SW480 (cell line): ENCODE results near the gene GLIPR1.
"Not testable (repeated sequence)": the region's sequence is repeated elsewhere in the genome, so short reads cannot be mapped to it uniquely, and the experiment has no call there.

Experiments
- DNase-seq: peaks from one replicate; pipeline ENCODE4 v3.0.0-alpha.2; 2016; ENCODE audit warnings: low spot score

GLIPR1 gene

GRCh38 chr12:75480469-75480949, at the start of gene GLIPR1:
Gene GLIPR1, plus strand, starts transcription at chr12:75480755. Its CDS starts 126 bp downstream, at chr12:75480881.
- no peak for DNase-seq

DNA sequence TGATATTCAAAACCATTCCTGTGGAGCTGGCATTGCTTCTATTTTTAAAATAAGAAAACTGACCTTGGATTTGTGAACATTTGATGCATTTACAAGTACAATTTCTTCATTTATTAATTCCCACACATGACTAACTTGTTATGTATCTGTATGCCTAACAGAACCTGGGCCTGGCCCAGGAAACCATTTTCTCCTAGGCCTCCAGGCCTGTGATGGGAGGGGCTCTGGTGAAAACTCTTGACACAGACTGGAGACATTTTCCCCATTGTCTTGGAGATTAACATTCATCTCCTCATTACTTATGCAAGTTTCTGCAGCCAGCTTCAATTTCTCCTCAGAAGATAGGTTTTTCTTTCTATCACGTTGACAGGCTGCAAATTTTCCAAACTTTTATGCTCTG, 47.6 kb upstream of the GLIPR1 start:
- DNase-seq, result no peak

DNA sequence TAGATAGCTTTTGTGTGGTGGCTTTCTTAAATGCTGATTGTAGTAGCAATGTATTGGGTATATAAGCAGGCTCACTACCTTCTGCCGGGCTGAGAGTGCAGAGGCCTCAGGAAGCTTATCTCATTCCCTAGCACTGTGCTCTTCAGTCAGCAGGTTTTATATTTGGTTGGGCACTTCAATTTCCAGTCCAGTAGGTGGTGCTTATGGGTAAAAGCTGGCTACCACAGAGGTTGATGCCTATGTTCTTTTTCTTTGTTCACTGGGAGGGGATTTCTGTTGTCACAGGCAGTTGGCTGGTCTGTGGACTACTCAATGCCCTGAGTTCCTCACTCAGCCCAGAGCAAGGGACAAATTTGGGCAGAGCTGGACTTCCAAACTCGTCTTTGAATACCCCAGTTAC, 43.0 kb upstream of the GLIPR1 start:
- DNase-seq, result no peak

DNA sequence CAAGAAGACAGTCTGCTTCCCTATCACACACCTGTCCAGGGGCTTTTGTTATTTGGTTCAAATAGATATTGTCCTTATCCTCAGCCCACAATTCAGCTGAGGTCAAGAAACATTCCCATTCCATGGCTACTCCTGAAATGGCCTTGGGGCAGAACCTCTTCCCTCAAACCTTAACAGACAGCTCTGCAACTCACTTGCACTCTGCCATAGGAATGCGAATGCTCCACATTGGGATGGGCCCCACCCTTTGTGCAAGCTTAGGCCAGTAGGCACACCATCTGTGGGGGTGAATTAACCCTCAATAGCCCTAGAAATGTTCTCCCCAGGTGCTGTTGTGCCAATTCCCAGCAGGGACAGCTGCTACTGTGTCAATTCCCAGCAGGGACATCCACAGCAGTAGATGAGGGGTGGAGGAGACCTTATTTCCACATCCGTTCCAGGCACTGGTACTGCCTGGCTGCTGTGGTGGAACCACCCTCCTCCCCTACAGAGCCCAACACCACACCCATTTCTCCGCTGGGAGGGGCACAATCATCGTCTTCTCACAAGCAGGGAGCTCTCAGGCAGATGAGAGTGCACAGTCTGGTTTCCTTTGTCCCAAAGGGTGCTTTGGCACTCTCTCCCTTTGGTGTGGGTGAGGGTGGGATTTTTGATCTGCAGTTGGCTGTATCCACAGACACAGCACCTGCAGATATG, 42.3 kb upstream of the GLIPR1 start:
- no peak for DNase-seq

DNA sequence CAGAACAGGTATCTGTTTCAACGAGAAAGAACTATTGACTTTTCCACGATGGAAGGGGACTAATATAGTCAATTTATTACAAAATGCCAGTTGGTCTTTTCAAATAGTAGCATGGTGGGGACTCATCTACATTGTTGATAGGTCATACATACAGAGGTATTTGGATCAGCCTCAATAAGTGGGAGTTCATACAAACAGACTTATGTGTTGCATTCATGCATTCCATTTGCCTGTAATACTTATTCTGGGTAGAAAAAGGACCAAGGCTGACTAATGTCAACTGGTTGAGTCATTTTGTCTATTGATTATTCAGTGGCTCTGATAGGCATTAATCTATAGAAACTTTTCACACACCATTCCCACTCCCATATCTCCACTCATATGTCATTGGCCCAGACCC, 41.5 kb upstream of the GLIPR1 start:
- DNase-seq, result no peak

GRCh38 chr12:75439930-75440329, 40.6 kb upstream of the GLIPR1 start:
- no peak for DNase-seq

DNA sequence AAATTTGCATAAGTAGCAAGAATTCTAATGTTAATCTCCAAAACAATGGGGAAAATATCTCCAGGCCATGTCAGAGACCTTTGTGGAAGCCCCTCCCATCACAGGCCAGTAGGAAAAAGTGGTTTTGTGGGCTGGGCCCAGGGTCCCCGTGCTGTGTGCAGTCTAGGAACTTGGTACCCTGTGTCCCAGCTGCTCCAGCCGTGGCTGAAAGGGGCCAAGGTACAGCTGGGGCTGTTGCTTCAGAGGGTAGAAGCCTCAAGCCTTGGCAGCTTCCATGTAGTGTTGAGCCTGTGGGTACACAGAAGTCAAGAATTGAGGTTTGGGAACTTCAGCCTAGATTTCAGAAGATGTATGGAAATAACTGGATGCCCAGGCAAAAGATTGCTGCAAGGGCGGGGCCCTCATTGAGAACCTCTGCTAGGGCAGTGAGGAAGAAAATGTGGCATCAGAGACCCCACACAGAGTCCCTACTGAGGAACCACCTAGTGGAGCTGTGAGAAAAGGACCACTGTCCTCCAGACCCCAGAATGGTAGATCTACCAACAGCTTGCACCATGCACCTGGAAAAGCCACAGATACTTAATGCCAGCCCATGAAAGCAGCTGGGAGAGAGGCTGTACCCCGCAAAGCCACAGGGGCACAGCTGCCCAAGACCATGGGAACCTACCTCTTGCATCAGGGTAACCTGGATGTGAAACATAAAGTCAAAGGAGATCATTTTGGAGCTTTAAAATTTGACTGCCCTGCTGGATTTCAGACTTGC, 38.7 kb upstream of the GLIPR1 start:
- not testable (repeated sequence) for DNase-seq

- not testable (repeated sequence) for DNase-seq
Observed at GRCh38 chr12:75442454-75442853, 38.1 kb upstream of the GLIPR1 start.

- no peak for DNase-seq
Observed at GRCh38 chr12:75443709-75444108, 36.8 kb upstream of the GLIPR1 start.

GRCh38 chr12:75444429-75445136, 36.0 kb upstream of the GLIPR1 start:
- DNase-seq, result no peak

- not testable (repeated sequence) for DNase-seq
Observed at GRCh38 chr12:75445137-75445507, 35.4 kb upstream of the GLIPR1 start.

DNA sequence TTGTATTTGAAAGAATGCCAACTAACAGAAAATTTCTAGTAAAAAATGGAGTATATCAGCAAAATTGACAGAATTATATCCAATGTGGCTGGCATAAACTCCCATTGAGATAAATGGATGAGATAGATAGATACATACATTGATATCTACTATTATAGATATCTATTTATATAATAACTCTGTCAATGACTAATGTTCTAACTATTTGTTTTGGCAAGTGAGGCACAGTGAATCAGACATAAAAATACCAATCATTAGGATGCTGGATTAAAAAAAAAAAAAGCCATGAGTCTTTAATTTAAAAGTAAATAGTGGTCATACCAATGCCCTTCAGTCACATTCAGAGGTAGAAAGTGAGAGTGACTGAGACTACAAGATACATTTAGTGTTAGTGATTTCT, 33.7 kb upstream of the GLIPR1 start:
- no peak for DNase-seq

DNA sequence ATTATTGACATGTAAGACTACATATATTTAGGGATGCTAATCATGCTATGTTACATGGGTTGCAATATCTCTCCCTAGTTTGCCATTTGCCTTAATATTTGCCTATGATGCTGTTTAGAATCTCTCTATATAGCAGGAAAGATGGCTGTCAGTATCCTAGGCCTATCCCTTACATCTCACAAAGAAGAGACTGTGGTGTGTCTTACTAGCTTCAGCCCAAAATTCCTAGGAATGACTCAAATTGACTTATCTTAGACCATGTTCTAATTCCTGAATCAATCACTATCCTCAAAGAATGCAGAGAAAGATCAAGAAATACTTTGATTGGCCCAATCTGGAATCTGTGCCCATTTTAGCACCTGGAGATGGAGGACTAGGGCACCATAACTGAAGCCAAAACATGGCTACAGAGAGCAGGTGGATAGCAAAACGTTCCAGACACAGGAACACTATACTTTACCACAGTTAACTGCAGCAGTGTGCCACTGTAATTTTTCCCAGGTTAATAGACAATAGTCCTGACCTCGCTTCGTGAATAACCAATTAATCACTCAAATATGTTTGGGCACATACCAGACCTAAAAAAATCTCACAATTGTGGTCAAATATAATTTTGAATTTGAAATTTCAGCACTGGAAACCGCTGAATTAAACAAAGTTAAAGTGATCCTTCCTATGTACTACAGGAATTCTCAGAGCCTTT, 32.7 kb upstream of the GLIPR1 start:
- DNase-seq, result no peak

- DNase-seq, result no peak
Observed at GRCh38 chr12:75452675-75453330, 27.8 kb upstream of the GLIPR1 start.

DNA sequence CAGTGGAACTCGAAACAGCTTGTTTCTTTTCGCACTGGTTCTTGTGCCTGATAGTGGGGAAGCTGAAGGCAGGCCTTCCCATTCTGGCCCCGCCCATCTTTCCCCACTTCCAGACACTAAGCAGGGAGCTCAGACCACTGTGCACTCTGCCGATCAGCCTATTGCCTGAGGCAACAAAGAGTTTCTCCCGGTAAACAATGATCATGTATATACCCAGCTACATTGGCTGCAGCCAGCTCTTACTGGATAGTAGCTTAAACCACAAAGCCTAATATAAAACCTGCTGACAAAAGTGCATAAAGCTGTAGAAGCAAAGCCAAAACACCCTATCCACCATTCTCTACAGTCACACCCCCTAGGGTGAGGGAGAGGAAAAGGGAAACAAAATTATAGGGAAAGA, 24.7 kb upstream of the GLIPR1 start:
- DNase-seq, result no peak

DNA sequence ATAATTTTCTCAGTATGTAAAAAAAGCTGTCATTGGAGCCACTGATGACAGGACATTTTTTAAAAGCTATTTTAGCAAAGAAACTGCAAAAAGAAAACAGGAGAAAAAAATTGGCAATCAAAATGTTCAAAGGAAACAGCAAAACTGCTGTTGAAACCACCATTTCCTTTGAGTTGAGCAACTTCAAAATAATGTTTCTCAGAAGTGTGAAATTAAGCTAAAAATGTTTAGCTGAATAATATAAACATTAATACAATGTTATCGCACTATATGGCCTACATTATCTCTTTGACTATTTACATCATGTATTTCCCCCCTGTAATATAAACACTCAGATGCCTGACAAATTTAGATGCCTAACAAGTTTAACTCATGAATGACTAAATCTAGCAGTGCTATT, 23.4 kb upstream of the GLIPR1 start:
- DNase-seq, result no peak

DNA sequence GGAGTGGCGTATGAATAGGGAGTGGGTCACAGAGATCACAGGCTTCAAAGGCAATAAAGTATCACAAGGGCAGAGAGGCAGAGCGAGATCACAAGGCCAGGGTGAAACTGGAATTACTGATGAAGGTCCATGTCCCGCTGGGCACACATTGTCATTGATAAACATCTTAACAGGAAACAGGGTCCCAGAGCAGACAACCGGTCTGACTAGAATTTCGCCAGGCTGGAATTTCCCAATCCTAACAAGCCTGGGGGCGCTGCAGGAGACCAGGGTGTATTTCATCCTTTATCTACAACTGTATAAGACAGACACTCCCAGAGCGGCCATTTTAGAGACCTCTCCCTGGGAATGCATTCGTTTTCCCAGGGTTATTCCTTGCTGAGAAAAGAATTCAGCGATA, 22.7 kb upstream of the GLIPR1 start:
- not testable (repeated sequence) for DNase-seq

GRCh38 chr12:75459755-75460154, 20.8 kb upstream of the GLIPR1 start:
- DNase-seq, result no peak

DNA sequence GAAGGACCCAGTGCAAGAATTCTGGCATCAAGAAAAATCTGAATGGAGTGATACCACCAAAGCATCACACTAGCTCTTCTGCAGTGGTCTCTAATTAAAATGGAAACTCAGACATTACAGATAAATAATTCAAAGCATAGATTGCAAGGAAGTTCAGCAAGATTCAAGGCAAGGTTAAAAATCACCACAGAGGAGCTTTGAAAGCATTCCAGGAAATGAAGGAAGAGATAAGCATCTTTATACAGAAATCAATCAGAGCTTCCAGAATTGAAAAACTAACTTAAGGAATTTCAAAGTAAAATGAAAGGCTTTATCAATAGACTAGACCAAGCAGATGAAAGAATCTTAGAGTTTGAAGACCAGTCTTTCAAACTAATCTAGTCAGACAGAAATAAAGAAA, 20.4 kb upstream of the GLIPR1 start:
- no peak for DNase-seq

DNA sequence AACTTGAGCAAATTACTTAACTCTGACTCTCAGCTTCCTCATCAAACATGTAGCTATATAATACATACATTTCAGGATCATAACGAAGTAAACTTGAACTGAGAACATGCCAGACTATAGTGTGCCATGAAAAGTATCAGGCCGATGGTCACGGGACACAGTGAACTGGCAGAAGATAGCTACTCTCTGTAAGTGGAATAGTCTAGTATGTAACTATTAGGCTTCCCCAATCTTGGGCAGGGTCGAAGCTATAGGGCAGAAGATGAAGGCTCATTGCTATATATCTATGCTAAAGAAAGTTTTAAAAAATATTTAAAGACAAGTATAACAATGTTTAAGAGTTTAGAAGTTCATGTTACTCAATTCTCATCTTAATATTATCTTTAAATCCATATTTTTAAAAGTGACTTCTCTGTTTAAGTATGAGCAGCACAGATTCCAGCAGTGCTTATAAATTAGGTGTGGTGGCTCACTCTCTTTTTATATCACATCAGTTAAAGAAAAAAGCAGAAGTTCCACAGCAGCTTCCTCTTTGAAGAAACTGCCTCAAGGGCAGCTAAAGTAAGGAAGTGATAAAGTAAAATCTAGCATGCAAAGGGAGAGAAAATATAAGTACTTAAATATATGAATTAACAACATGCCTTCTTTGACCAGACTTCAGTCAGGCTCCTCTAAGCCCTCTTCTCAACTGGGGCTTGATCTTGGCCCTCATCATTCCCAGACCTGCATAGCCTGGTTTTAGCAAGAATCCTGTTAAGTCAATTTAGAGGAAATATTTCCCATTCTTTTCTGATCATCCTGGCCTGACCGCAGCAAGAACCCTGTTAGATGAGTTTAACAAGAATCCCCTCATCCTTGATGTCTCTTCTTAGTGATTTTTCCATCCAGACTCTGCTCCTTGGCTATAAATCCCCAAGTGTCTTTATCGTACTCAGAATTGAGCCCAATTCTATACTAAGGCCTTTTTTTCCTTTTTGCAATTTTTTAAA, 8.4 kb upstream of the GLIPR1 start:
- no peak for DNase-seq

DNA sequence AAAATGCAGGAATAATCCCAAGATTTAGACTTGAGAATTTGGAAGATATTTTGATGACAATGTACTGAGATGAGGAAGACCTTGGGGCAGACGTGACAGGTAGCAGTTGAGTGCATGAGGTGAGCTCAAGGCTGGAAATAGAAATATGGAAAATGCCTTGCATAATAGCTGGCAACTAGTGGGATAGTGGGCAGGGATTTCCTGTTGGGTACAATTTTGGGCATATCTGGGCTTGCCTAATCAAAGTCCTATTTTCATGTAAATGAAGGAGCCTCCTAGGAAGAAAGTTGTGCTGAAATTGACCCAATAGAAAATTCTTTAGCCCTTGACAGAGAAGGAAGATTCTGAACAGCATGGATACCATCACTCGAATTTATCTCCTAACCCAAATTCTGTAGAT, 6.4 kb upstream of the GLIPR1 start:
- no peak for DNase-seq
